ENCODE results near the gene IL3RA. TPM values are rescaled to one million over a fixed set of nuclear protein-coding genes. Genes with fewer than 3 reads are reported as not detected.
"Not testable (repeated sequence)": the region's sequence is repeated elsewhere in the genome, so short reads cannot be mapped to it uniquely, and the experiment has no call there.

The IL3RA gene
- total RNA-seq, 4 donors from 2014 or later, result 3.3 to 17.7 (median 6.3) TPM

- H3K4me1 ChIP-seq, result no peaks in the 10 kb centered on the region
- no peaks in the 10 kb centered on the region for H3K9me3 ChIP-seq
- no peak for DNase-seq (ENCODE audit: low spot score in 2 of 2)
- TF ChIP-seq EP300 (IDR thresholded peaks at IDR 0.05) (no peak), CTCF (IDR thresholded peaks at IDR 0.05) (no peak), POLR2A (IDR thresholded peaks at IDR 0.05) (no peak)
- H3K36me3 ChIP-seq, result no peaks in the 10 kb centered on the region
- no peak overlapping the region for H3K4me3 ChIP-seq
- H3K27me3 ChIP-seq, result no peaks in the 10 kb centered on the region
- no peak overlapping the region for H3K27ac ChIP-seq
- WGBS, 2 donors, result 43 to 45% methylated on average over 18 of the region's 18 CpGs
Measured at GRCh38 chrX:1327651-1328304, 8.8 kb upstream of the IL3RA start.

- 71 to 72% methylated on average over 12 of the region's 12 CpGs for WGBS, 2 donors
- no peak for DNase-seq (ENCODE audit: low spot score in 2 of 2)
- H3K27me3 ChIP-seq, result no peaks in the 10 kb centered on the region
- H3K9me3 ChIP-seq, result no peaks in the 10 kb centered on the region
- H3K4me3 ChIP-seq, result no peak overlapping the region
- H3K27ac ChIP-seq, result no peak overlapping the region
- H3K4me1 ChIP-seq, result no peaks in the 10 kb centered on the region
- TF ChIP-seq CTCF (IDR thresholded peaks at IDR 0.05), result no peak
- TF ChIP-seq POLR2A (IDR thresholded peaks at IDR 0.05), result no peak
- TF ChIP-seq EP300 (IDR thresholded peaks at IDR 0.05), result no peak
- H3K36me3 ChIP-seq, result no peaks in the 10 kb centered on the region
Measured at GRCh38 chrX:1330605-1331004, 6.0 kb upstream of the IL3RA start.

- 79 to 84% methylated on average over 4 of the region's 4 CpGs for WGBS, 2 donors
- H3K36me3 ChIP-seq, result not testable (repeated sequence)
Measured at GRCh38 chrX:1332433-1332832, 4.2 kb upstream of the IL3RA start.

GRCh38 chrX:1334854-1335253 lies 1.7 kb upstream of the IL3RA start:
- Histone ChIP-seq H3K36me3 (peaks cover 0 to 14% (median 0%) of the 10 kb centered on the region in 3 donors), H3K4me1 (peaks cover 0 to 4% (median 1%) of the 10 kb centered on the region in 4 donors), H3K27me3 (no peaks in the 10 kb centered on the region), H3K9me3 (peaks cover 0 to 13% (median 0%) of the 10 kb centered on the region in 4 donors), H3K4me3 (no peak overlapping the region), H3K27ac (no peak overlapping the region)
- TF ChIP-seq EP300 (IDR thresholded peaks at IDR 0.05) (no peak), CTCF (IDR thresholded peaks at IDR 0.05) (no peak), POLR2A (IDR thresholded peaks at IDR 0.05) (no peak)
- DNase-seq (ENCODE audit: low spot score in 2 of 2), result no peak
- 43 to 56% methylated on average over 10 of the region's 10 CpGs for WGBS, 2 donors

More at GRCh38 chrX:1332433-1332832, 4.2 kb upstream of the IL3RA start:
- not testable (repeated sequence) for H3K27me3 ChIP-seq; H3K27ac ChIP-seq; H3K9me3 ChIP-seq; H3K4me3 ChIP-seq; DNase-seq (ENCODE audit: low spot score in 2 of 2); H3K4me1 ChIP-seq

GRCh38 chrX:1336948-1337779 lies 579 bp downstream of the IL3RA start:
- peaks cover 0 to 32% (median 0%) of the 10 kb centered on the region in 3 donors for H3K36me3 ChIP-seq
- H3K9me3 ChIP-seq, result peaks cover 0 to 19% (median 0%) of the 10 kb centered on the region in 4 donors
- H3K27ac ChIP-seq, result peak overlapping the region in 2 of 4 donors; percentile 42 to 81
- peak overlapping the region; percentile 20 to 52 (median 24) for H3K4me3 ChIP-seq
- no peak for DNase-seq (ENCODE audit: low spot score in 2 of 2)
- 52 to 70% methylated on average over 18 of the region's 18 CpGs for WGBS, 2 donors
- peaks cover 0 to 4% (median 1%) of the 10 kb centered on the region in 4 donors for H3K4me1 ChIP-seq
- TF ChIP-seq POLR2A (IDR thresholded peaks at IDR 0.05), result no peak
- no peak for TF ChIP-seq EP300 (IDR thresholded peaks at IDR 0.05)
- no peak for TF ChIP-seq CTCF (IDR thresholded peaks at IDR 0.05)
- H3K27me3 ChIP-seq, result no peaks in the 10 kb centered on the region
